T-helper 2 cell (primary cell): ENCODE results near the gene MIAT.
A peak's percentile ranks its signal among the peaks of the same experiment; 100 is the strongest.

Source experiments
- DNase-seq, 5 experiments: peaks; one replicate each; pipeline versions ENCODE4 v3.0.0 to v3.0.0-alpha.2; 2012 to 2022

Gene MIAT

DNA sequence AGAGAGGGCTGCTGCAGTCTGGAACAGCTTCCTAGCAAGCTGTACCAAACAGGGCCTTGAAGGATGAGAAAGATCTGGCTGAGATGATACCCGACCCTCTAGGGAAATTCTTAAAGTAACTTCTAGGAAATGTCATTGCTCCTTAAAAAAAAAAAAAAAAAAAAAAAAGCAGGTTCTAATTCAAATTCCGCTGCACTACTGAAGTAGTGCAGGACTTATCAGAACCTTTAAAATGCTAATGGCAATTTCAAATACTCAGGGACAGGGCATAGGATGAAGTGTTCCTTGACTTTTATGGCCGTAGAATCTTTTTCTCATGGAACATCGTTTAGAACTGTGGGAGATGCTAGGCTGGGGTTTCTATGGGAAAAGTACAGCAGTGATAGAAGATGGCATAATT lies 13.1 kb downstream of the MIAT start:
- no peak for DNase-seq

DNA sequence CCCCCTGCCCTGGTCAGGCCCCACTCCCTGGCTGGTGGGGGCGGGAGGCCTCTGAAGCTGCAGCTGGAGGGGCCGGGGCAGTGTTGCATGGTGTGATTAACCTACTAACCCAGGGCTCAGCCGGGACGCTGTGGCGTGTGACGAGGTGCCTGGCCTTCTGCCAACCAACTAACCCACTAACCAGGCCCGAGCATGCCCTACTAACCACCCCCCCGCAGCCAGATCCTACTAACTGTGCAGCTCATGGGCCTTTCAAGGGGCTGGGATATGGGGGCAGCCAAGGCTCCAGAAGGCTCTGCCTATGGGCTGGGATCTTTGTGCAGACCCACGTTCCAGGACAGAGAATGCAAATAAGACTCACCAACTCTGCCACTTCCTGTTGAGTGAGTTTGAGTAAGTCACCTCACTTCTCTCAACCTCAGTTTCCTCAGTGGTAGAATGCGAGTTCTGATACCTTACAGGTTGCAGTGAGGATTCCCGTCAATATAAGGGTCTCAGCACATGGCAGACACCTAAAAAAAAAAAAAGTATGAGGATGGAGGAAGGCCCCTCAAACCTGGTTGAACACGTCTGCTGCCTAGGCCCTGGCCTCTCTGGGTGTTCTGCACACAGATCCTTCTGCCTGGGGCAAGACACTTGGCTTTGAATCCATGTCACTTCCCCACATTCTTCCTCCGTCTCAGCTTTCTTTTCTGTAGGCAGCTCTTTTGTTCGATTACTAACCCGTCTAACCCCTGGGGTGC lies 14.1 kb downstream of the MIAT start:
- DNase-seq, result peak; percentile 31 to 91 (median 65)

DNA sequence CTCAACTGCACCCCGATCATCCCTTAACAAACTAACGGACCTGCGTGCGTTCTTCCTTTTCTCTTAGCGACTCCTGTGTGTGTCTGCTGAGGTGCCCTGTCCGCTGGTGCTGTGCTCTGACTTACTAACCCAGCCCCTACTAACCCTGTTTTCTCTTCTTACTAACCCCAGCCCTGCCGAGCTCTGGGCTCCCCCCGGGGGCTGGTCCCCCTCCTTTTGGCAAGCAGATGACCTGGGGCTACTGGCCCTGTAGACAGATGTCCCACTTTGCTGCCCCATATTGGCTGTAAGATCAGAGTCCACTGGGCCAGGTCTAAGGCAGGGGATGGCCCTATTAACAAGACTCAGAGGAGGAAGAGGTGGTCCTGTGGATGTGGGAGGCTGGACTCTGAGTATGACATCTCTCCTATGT lies 14.7 kb downstream of the MIAT start:
- peak in 2 of 5 experiments; percentile 10 to 56 for DNase-seq

DNA sequence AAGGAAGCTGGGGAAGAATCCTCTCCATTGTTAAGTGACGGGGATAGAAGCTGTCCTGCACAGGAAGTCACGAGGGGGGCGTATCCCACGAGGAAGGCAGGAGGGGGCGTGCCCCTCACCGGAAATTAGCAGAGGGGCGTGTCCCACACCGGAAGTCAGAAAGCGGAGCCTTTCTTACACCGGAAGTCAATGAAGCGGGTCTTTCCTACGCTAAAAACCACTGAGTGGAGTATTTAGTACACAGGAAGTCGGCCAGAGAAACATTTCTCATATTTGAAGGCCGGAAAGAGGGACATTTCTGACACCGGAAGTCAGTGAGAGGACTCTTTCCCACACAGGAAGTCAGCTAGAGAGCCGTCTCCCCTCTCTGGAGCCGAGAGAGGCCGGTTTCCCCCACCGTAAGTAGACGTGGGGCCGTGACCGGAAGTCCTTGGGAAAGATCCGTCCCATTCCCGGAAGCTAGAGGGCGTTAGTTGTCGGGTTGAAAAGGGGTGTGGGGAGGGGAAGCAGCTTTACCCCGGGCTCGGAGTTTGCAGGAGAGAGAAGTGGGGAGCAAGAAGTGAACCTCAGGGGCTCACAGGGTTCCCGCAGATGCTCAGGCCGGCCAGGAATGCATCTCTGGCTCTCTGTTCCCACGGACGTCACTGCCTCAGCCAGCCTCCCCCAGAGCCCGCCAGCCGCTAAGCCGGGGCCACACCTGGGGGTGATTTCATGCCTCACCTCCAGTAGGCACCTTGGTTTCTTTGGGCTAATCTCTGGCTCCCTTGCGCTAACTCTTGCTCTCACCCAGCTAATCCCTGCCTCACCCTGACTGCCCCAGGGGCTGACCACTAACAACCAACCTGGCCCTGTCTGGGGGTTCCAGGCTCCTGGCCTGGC lies 15.4 kb downstream of the MIAT start:
- DNase-seq, result peak; percentile 70 to 99 (median 87)

DNA sequence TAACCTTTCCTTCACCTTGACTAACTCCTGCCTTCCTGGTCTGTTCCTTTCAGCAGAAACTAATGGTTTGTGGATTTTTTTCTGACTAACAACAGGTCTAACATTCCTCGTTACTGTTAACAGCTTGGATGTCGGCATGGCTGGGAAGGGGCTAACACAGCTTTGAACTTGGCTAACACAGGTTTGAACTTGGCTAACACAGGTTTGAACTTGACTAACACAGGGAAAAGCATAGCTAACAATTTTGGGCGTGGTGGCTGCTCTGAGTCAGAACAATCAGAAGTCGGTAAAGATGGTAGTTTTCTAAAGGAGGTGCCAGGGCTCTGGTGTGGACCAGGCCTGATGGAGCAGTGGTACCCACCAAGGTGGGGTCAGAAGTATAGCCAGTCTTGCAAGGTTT lies 16.1 kb downstream of the MIAT start:
- DNase-seq, result peak in 1 of 5 experiments; percentile 74

DNA sequence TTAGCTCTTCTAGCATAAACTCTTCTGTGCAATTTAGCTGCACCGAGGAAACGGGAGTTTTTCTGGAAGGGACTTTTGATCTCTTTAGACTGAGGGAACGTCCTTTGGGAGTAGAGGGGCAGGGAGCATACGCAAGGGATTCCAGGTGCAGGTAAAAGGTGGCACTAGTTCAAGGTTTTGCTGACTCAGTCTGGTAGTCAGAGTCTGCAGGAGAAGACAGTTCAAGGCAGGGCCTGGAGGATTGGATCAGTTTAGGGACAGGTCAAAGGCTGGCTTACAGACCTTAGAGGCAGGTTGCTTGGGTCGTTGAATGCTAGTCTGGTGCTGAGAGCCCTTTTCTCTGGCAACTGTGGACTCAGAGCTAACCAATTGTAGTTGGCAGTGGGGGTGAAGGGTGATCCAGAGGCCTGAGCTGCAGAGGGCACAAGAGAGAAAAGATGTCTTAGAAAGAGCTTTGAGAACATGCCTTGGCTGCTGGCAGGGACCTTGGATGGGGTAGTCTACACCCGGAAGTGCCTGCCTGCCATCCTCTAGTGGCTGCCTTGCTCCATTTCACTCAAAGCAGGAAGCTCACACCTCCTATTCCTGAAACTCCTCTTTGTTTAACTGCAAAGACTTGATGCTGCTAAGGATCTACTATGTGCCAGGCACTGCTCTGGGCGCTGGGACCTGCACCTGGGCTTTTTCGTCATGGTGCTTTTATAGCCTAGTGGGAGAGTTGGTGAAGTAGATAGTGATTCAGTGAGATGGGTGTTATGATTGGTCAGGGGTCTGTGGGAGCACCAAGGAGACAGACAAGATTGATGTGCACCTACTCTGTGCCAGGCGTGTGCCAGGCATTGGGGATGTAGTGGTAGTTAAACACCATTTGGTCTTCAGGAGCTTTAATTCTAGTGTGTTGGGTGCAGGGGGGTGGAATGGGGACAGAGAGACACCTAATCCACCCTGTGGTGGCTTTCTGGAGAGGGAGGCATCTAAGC lies 17.1 kb downstream of the MIAT start:
- DNase-seq, result peak in 2 of 5 experiments; percentile 33 to 75

DNA sequence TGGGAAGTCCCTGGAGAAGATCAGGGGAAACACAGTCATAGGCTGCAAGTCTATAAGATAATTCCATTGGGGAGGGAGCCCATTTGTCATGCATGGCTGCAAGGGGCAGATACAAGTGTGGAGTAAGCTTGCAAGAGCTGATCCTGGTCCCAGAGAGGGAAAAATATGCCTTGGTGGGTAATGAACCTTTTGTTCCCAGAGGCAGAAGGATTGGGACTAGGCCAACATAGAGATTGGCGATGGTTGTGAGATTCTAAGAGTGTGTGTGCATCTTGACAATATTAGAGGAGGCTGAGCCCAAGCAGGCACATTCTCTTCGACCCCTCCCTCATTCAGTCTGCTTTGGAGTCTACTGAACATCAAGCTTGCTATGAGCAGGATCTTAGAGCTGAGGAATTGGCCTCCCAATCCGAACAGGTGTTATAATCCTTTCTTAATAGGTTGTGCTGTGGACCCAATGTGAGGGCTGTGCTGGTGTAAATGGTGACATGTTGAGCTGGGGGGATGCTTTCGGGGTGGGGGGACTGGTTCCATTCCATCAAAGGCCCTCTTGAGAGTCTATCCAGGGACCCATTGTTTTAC lies 18.4 kb downstream of the MIAT start:
- no peak for DNase-seq

DNA sequence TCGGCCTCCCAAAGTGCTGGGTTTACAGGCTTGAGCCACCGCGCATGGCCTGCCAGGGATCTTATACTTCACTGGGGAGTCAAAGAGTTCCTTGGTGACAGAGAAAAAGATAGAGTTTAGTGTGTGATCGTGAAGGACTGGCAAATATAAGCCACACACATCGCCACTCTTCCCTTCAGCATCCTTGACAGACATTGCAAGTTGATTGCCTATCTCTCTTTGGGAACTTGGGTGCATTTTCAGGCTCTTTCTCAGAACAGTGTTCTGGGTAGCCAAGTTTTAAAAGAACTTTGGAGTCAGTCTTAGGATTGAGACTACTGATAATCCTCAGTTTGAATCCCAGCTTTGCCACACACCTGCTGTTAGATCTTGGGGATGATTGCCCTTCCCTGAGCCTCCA lies 19.8 kb downstream of the MIAT start:
- no peak for DNase-seq

DNA sequence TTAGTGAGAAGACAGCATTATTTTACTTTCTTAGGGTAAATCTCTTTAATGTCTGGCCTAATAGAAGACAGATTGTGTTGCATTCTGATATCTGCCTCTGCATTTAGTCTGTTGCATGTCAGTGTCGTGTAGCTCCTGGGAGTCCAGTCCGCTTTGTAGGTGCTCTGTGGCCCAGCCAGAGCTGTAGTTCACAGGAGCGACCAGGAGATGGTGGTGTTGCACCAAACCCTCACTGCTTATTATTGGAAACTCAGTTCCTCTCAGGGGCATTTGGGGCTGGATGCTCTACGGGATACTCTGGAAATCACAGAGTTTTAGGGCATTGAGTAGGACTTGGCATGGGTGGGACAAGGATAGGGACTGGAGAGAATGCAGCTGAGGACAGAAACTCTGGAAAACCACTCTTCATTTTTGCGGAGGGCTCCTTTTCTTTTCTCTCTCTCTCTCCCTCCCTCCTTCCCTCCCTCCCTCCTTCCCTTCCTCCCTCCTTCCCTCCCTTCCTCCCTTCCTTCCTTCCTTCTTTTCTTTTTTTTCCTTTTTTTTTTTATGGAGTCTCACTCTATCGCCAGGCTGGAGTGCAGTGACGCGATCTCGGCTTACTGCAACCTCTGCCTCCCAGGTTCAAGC lies 21.7 kb downstream of the MIAT start:
- DNase-seq, result peak; percentile 27 to 70 (median 54)

DNA sequence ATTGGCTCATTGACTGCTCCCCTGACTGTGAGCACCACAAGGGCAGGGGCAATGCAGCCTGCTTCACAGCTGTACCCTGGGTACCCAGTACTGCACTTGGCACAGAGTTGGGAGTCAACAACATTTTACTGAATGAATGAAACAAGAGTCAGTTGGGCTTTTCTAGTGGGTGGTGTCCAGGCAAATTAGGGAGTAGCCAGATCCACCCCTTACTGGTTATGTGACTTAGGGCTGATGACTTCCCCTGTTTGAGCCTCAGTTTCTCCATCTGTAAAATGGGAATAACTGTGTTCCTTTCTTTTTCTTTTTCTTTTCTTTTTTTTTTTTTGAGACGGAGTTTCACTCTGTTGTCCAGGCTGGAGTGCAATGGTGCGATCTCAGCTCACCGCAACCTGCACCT lies 23.1 kb downstream of the MIAT start:
- DNase-seq, result no peak

DNA sequence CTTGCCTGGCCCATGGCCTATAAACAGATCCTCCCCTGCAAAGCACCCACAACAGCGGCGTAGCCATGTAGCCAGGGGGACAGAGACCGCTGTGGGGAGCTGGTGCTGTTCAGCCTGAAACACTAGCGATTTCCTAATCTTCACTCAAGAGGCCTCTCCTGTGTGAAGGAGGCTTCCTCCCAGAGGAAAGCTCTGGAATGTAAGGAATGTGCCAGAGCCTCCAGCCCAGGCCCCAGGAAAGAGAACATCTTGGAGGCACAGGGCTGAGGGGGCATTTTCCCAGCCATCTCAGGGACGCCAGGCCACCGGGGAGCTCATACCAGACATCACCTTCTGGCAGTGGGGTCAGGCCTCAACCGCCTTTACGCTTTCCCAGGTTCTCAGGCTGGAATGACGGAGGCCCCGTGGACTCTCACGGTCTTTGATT lies 24.0 kb downstream of the MIAT start:
- no peak for DNase-seq

DNA sequence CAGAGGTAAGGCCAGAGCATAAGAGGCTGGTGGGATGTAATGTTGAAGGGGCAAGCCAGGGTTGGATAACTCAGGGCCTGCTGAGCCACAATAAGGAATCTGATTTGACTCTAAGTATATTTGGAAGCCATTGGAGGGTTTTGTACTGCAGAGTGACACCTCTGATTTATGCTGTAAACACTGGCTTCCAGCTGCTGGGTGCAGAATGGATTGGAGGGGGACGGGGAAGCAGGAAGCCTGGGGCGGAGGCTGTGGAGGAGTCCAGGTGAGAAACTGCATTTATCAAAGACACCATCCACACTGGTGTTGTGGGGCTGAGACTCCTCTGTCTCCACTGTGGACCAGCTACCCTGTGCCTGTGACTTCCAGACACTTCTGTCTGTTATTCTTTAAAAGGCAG lies 26.8 kb downstream of the MIAT start:
- DNase-seq, result no peak

DNA sequence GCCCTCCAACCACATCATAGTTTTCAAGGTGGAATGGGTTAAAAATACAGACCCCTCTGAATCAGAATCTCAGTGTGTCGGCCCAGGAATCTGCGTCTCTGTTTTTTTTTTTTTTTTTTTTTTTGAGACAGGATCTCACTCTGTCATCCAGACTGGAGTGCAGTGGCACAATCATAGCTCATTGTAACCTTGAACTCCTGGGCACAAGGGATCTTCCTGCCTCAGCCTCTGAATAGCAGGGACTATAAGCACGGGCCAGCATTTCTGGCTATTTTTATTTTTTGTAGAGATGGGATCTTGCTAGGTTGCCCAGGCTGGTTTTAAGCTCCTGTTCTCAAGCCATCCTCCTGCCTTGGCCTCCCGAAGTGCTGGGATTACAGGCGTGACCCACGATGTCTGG lies 28.2 kb downstream of the MIAT start:
- no peak for DNase-seq

DNA sequence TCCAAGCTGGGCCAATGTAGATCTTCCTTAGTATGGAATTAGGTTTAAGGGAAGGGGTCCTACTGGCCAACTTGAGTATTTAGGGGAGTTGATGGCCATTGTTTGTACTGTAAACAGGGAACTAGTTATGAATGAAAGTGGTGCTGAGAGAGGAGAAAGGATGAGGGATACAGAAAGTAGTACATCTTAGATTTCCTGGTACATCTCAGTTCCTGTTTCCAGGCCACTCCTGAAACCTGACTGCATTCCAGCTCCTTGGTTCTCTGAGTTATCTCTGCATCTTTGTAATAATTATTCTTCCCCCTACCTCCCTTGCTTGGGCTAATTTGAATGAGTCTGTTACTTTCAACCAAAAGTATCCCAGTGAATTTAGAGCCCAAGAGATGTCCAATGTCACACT lies 30.1 kb downstream of the MIAT start:
- DNase-seq, result no peak

DNA sequence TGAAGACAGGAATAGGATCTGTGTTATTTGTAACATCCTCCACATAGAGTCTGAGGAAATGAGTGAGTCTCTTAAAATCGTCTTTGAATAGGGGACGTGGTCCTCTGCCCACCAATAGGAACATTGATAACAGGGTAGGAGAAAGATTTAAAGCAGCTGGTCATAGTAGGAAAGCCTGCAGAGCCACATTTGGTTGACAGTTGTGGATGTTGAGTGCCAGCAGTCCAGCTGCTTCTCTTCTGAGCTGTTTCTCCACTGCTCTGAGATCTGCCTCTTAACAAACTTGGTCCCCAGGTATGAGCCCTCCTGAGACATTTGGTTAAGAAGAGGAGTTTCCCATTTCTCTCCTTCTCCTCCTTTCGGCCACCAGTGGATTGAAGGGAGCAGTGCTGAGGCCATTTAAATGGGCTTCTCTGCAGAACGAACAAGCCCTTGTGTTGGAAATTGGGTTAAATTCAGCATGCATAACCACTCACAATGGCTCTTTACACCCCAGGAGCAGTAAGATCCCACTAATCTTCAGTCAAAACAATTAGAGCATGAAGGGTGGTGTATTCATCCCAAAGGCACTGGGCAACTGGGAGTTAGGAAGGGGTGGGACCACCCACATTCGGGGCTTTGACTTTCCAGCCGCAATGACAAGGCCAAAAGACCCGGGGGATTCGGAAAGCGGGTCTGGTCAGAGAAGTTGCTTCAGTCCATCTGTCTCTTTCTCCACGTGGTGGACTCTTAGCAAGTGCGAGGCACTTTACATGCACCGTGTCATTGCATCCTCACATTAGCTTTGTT lies 32.3 kb downstream of the MIAT start:
- no peak for DNase-seq

DNA sequence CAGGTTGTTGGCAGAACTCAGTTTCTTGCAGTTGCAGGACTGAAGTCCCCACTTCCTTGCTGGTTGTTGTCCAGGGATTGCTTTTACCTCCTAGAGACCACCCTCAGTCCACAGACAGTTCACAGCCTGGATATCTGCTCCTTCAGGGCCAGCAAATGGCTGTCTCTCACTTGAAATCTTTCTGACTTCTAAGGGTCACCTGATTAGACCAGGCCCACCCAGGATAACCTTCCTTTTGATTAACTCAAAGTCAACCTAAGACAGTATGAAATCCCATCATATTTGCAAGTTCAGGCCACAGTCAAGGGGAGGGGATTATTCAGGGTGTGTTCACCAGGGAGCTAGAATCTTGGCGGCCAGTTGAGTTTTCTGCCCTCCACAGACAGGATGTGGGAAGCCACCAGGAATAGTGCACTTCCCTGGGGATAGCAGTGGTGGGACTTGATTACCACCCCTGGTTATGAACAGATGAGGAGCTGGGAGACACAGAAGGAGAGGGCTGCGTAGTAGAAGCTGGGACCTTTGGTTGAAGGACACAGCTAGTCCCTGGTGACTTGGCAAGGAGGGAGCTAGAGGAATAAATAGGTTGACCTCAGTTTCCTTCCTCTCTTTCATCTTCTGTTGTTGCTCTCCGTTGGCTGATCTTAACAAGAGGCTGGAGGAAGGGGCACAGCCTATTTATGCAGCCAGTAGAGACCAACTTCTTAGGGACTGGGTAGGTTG lies 33.4 kb downstream of the MIAT start:
- DNase-seq, result no peak

DNA sequence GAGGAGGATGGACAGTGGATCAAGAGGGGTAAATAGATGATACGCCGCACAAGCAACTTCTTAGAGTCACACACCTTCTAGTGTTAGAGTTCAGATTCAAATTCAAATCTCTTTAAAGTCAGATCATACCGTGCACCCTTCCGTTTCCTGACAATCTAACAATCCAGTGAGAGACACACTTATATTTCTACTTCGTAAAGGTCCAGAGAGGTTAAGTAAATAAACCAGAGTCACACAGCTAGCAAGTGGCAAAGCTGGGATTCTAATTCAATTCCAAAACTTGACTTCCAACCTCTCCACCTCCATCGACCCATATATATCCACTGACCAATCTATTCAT lies 34.0 kb downstream of the MIAT start:
- no peak for DNase-seq

DNA sequence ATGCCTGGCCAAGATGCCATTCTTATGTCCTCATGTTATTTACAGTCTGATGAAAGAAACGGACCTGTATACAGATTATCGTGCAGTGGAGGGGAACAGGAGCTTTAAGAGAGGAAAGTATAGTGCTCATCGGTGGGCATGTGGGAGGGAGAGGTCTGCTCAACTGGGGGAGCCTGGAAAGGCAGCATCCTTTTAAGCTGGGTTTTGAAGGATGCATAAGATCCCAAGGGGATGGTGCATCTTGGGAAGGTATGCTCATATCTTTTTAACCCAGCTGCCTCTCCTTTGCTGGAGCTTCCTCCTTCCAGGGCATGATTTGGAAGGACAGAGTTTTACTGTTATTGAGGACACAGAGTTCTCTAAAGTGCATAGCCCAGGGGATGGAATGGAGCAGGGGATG lies 34.8 kb downstream of the MIAT start:
- no peak for DNase-seq

DNA sequence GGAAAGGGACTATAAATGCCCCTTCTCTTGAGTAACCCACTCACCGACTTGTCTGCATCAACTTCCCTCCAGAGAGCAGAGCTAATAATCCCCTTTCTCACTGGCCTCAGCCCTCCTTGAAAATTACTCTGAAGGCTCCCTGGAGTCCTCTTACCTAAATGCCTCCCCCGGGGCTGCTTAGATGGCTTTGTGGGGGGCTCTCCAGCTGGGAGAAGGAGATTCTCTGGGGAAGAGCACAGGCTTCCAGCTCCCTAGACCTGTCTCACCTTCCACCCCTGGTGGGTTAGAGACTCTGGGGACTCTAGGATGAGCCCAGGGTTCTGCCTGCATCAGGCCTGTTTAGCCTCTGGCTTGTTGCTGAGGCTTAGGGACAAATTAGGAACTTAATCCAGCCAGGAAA lies 39.8 kb downstream of the MIAT start:
- no peak for DNase-seq

DNA sequence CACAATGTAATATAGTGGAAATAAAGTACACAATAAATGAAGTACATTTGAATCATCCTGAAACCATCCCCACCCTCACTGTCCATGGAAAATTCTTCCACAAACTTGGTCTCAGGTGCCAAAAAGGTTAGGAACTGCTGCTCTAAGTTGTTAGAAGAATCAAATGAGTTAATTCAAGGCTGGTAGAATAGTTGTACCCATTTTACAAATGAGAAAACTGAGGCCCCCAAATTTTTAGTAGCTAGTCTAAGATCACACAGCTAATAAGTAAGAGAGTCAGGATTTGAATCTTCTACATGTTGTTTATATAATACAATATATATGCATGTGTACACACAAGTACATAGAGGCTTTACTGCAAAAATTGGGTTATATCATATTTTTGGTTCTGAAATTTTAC lies 43.1 kb downstream of the MIAT start:
- no peak for DNase-seq

DNA sequence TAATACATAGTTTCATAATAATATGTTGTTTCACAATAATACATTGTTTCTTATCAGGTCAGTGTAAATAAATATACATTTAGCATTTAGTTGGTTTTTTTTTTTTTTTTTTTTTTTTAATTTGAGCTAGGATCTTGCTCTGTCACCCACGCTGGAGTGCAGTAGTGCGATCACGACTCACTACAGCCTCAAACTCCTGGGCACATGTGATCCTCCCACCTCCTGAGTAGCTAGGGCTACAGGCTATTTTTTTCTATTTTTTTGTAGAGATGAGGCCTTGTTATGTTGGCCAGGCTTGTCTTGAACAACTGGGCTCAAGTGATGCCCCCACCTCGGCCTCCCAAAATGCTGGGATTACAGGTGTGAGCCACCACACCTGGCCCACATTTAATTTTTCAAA lies 43.5 kb downstream of the MIAT start:
- no peak for DNase-seq
